ENCODE measurements around the gene GAS7. TPM values are rescaled to one million over a fixed set of nuclear protein-coding genes. Genes with fewer than 3 reads are reported as not detected.

The GAS7 gene
- total RNA-seq, 2 donors from 2014 or later, result 69.0 to 70.8 TPM

DNA sequence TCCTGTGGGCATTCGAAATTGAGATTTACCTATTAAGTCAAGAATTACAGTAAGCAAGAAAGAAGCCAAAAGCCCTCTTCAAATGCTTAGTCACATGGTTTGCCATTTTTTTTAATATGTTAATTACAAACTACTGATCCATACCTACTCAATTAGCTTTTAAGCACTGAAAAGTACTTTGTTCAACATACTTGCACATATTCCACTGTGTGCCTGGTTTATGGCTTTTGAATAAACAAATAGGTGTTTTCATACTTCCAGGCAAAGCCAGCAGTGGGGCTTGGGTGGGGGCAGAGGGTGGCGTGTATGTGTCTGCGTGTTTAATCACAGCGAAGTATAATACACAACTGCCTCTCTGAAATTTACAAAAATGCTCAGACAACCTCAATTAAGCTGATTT, 51.4 kb downstream of the GAS7 start:
- TF ChIP-seq, protein P1, sequence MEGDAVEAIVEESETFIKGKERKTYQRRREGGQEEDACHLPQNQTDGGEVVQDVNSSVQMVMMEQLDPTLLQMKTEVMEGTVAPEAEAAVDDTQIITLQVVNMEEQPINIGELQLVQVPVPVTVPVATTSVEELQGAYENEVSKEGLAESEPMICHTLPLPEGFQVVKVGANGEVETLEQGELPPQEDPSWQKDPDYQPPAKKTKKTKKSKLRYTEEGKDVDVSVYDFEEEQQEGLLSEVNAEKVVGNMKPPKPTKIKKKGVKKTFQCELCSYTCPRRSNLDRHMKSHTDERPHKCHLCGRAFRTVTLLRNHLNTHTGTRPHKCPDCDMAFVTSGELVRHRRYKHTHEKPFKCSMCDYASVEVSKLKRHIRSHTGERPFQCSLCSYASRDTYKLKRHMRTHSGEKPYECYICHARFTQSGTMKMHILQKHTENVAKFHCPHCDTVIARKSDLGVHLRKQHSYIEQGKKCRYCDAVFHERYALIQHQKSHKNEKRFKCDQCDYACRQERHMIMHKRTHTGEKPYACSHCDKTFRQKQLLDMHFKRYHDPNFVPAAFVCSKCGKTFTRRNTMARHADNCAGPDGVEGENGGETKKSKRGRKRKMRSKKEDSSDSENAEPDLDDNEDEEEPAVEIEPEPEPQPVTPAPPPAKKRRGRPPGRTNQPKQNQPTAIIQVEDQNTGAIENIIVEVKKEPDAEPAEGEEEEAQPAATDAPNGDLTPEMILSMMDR (IDR thresholded peaks at IDR 0.05), result no peak
- no peaks in the 10 kb centered on the region for H3K36me3 ChIP-seq
- DNase-seq (ENCODE audit: low spot score) (no peak), ATAC-seq (ENCODE audit: insufficient number of reproducible peaks, low FRiP score, low read depth) (no peak)
- no peak overlapping the region for H3K27ac ChIP-seq
- no peaks in the 10 kb centered on the region for H3K27me3 ChIP-seq (replicated peaks; ENCODE audit: insufficient read depth)
- peaks cover 0 to 9% of the 10 kb centered on the region in 2 donors for H3K4me1 ChIP-seq (ENCODE audit: control insufficient read depth in 1 of 2, low read depth in 2 of 2)
- H3K9me3 ChIP-seq, result no peaks in the 10 kb centered on the region
- no peak overlapping the region for H3K4me3 ChIP-seq

DNA sequence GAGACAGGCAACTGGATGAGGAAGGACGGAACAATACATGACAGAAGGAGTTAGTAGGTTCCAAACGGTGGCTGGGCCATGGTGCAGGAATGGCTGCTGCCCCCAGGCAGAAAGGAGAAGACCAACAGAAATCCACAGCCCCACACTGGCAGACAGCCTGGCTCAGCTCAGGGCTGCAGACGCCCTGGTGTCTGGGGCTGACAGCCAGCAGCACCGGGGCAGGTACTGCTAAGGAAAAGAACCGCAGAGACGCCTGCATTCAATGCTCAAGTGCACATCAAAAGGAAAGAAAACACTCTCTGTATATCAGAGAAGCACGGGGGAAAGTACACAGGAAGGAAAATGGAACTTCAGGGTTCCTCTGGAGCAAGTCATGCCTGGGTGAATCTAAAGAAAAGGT, 53.4 kb downstream of the GAS7 start:
- Histone ChIP-seq H3K36me3 (no peaks in the 10 kb centered on the region), H3K9me3 (no peaks in the 10 kb centered on the region), H3K4me3 (no peak overlapping the region), H3K27me3 (replicated peaks; ENCODE audit: insufficient read depth) (no peaks in the 10 kb centered on the region), H3K27ac (no peak overlapping the region), H3K4me1 (ENCODE audit: control insufficient read depth in 1 of 2, low read depth in 2 of 2) (peaks cover 0 to 9% of the 10 kb centered on the region in 2 donors)
- TF ChIP-seq, protein P1 (IDR thresholded peaks at IDR 0.05), result no peak
- DNase-seq (ENCODE audit: low spot score) (no peak), ATAC-seq (ENCODE audit: insufficient number of reproducible peaks, low FRiP score, low read depth) (no peak)

DNA sequence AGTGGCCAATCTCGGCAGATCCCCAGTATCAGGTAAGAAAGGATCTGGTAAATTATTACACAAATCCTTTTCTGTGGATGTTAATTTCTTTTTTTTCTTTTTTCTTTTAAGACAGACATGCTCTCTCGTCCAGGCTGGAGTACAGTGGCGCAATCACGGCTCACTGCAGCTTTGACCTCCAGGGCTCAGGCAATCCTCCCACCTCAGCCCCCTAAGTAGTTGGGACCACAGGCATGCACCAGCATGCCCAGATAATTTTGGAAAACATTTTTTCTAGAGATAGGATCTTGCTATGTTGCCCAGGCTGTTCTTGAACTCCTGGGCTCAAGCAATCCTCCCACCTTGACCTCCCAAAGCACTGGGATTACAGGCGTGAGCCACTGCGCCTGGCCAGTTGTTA, 54.0 kb downstream of the GAS7 start:
- TF ChIP-seq, protein P1 (IDR thresholded peaks at IDR 0.05), result no peak

DNA sequence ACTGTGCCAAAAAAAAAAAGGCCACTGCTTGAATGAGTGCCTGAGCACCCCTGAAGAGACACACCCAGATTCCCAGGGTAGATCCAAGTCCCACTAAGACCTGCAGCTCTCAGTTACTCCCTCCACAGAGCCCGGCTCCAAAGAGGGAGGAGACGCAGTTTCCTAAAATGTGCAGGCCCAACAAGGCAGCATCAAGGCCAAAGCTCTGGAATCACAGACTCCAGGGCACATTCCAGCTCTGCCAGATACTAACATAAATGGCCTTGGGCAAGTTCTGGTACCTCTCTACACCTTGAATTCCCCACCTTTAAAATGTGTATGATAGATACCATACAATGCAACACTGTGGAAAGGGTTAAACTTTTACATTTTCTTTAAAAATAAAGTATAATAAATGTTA, 57.0 kb downstream of the GAS7 start:
- no peak for ATAC-seq (ENCODE audit: insufficient number of reproducible peaks, low FRiP score, low read depth)
- H3K36me3 ChIP-seq, result no peaks in the 10 kb centered on the region
- no peaks in the 10 kb centered on the region for H3K9me3 ChIP-seq
- TF ChIP-seq, protein P1 (IDR thresholded peaks at IDR 0.05), result no peak
- no peak overlapping the region for H3K27ac ChIP-seq
- no peaks in the 10 kb centered on the region for H3K4me1 ChIP-seq (ENCODE audit: control insufficient read depth in 1 of 2, low read depth in 2 of 2)
- DNase-seq (ENCODE audit: low spot score), result no peak
- H3K4me3 ChIP-seq, result no peak overlapping the region
- H3K27me3 ChIP-seq (replicated peaks; ENCODE audit: insufficient read depth), result no peaks in the 10 kb centered on the region

More for the DNA sequence above, 54.0 kb downstream of the GAS7 start:
- Histone ChIP-seq H3K36me3 (no peaks in the 10 kb centered on the region), H3K27me3 (replicated peaks; ENCODE audit: insufficient read depth) (no peaks in the 10 kb centered on the region), H3K4me3 (no peak overlapping the region), H3K27ac (no peak overlapping the region), H3K9me3 (no peaks in the 10 kb centered on the region), H3K4me1 (ENCODE audit: control insufficient read depth in 1 of 2, low read depth in 2 of 2) (peaks cover 0 to 9% of the 10 kb centered on the region in 2 donors)
- ATAC-seq (ENCODE audit: insufficient number of reproducible peaks, low FRiP score, low read depth), result no peak
- DNase-seq (ENCODE audit: low spot score), result no peak

DNA sequence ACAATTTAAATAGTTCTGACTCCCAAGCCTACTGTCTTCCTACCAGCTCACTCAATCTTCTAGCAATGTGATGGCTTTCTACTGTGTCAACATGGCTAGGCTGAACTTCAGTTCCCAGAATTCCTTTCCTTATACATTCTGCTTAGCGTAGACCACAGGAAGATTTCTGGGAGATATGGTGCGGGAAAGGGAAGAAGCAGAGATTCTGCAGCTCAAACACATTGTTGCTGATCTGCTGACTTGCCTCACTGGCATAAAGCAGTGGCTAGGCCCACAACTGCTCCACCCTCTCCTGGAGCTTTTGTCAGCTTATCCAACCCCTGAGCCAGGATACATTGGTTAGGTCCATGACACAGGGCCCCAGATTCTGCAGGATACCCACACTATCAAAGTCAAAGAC, 58.8 kb downstream of the GAS7 start:
- Histone ChIP-seq H3K4me1 (ENCODE audit: control insufficient read depth in 1 of 2, low read depth in 2 of 2) (no peaks in the 10 kb centered on the region), H3K4me3 (no peak overlapping the region), H3K36me3 (no peaks in the 10 kb centered on the region), H3K9me3 (no peaks in the 10 kb centered on the region), H3K27me3 (replicated peaks; ENCODE audit: insufficient read depth) (no peaks in the 10 kb centered on the region), H3K27ac (no peak overlapping the region)
- DNase-seq (ENCODE audit: low spot score) (no peak), ATAC-seq (ENCODE audit: insufficient number of reproducible peaks, low FRiP score, low read depth) (no peak)
- TF ChIP-seq, protein P1 (IDR thresholded peaks at IDR 0.05), result no peak

All from thoracic aorta (tissue), 2 donors.